Spleen (tissue), 7 donors: ENCODE measurements around the gene PARN.

Experiments used
- CTCF ChIP-seq, 11 experiments: fragments of 200-600 bp in 7 of 11; fragments of 450-650 bp in 4 of 11; sonication (generic) in 4 of 11; IDR thresholded peaks in 8 of 11; conservative IDR thresholded peaks in 3 of 11; 1 replicate in 7 of 11; 2 replicates in 4 of 11; pipeline versions ENCODE4 v1.4.0 to v1.8.0; 2016 to 2021; ENCODE audit warnings: antibody characterized with exemption in 11 of 11, inconsistent platforms in 4 of 11, mild to moderate bottlenecking in 1 of 11
- POLR2A ChIP-seq, 3 donors: fragments of 450-650 bp; IDR thresholded peaks; one replicate each; pipeline ENCODE4 v1.5.1; 2017; ENCODE audit warnings: antibody characterized with exemption in 3 of 3, mild to moderate bottlenecking in 1 of 3
- POLR2AphosphoS5 ChIP-seq, 3 donors: sonication (generic); formaldehyde crosslinking; IDR thresholded peaks; one replicate each; pipeline ENCODE4 v1.5.1; 2017; ENCODE audit warnings: antibody characterized with exemption in 3 of 3
- donor health status: DM: no; HTN: no; CAD: no; lungs with moderate emphysema.
- donor health status: DM: no; HTN: no; CAD: no.
- donor health status: DM: no; HTN: no; CAD: no.

GRCh38 chr16:14505846-14506245 lies 124.2 kb downstream of the PARN start:
- no peak for TF ChIP-seq POLR2A (IDR thresholded peaks at IDR 0.05)
- no peak for TF ChIP-seq CTCF (IDR thresholded peaks at IDR 0.05 in 8 of 11, conservative IDR thresholded peaks at IDR 0.05 in 3 of 11)
- no peak for TF ChIP-seq POLR2AphosphoS5 (IDR thresholded peaks at IDR 0.05)
